HG03097 (cell line): ENCODE measurements around the gene NOLC1.
"Not testable (repeated sequence)": the region's sequence is repeated elsewhere in the genome, so short reads cannot be mapped to it uniquely, and the experiment has no call there.

Experiments used
- ATAC-seq: cut with Tn5 transposase; IDR thresholded peaks from one replicate; pipeline ENCODE4 v1.9.1; 2021; ENCODE audit not compliant: unreplicated experiment, low FRiP score

Gene NOLC1

DNA sequence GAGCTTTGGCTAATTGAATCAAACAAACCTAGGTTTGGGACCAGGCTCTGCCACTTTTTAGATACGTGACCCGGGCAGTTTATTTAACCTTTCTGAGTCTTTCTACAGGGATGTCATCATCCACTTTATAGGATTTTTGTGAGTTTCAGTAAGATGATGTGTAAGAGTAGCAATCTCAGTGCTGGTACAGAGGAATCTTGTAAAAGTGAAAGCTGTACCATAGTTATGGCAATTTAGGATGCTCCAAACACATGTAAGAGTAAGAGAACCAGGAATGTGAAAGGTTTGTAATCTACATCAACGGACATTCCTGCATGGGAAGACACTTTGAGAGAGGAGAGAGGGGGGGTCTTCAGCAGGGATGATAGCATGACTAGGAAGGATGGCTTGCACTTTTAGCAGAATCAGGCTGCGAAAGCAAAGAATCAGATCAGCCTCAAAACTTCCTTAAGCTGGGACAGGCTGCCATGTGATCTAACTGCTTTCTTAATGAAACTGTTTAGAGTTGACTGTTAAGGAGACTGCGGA, 968 bp downstream of the NOLC1 start:
- no peak for ATAC-seq

- no peak for ATAC-seq
Measured at GRCh38 chr10:102154466-102155116, 2.4 kb downstream of the NOLC1 start.

DNA sequence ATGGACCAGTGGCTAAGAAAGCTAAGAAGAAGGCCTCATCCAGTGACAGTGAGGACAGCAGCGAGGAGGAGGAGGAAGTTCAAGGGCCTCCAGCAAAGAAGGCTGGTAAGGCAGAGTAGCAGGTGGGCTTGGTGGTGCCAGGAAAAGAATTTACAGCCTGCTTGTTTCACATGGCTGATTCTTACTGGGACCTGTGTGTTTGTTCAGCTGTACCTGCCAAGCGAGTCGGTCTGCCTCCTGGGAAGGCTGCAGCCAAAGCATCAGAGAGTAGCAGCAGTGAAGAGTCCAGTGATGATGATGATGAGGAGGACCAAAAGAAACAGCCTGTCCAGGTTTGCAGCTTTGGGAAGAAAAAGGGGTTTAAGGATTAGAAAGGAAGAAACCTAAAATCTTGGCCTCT, 5.0 kb downstream of the NOLC1 start:
- ATAC-seq = no peak

DNA sequence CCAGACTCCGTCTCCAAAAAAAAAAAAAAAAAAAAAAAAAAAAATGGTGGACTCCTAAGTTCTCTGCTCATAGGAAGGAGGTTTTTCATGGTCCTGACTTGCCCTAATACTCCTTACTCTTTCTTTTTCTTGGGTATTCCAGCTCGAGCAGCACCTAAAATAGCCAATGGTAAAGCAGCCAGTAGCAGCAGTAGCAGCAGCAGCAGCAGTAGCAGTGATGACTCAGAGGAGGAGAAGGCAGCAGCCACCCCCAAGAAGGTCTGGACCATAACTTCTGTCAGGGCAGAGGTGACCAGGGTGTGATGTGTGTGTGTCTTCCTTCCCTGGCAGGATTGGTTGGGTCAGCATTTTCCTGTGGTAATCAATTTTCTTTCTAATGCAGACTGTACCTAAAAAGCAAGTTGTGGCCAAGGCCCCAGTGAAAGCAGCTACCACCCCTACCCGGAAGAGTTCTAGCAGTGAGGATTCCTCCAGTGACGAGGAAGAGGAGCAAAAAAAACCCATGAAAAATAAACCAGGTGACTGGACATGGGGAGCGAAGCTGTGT, 6.9 kb downstream of the NOLC1 start:
- no peak for ATAC-seq

GRCh38 chr10:102159831-102160230, 7.6 kb downstream of the NOLC1 start:
- ATAC-seq = no peak

GRCh38 chr10:102163342-102163989, 11.3 kb downstream of the NOLC1 start:
- no peak for ATAC-seq

GRCh38 chr10:102167861-102168260, 15.7 kb downstream of the NOLC1 start:
- ATAC-seq = no peak

DNA sequence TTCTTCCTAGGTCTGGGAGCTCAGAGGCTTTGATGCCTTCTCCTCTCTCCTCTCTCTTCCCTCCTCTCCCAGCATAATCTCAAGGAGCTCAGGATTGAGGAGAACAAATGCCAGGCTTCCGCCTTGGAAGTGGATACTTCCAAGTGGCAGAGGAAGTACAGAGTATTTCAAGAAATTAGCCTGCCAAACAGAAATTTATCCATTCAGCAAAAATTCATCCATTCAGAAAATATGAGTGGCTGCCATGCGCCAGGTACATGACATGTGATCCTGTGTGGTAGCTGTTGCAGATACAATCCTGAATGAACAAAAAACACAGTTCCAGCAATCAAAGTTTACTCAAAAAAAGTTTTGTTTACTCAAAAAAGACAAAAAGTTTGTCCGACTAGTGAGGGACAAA, 18.4 kb downstream of the NOLC1 start:
- no peak for ATAC-seq

DNA sequence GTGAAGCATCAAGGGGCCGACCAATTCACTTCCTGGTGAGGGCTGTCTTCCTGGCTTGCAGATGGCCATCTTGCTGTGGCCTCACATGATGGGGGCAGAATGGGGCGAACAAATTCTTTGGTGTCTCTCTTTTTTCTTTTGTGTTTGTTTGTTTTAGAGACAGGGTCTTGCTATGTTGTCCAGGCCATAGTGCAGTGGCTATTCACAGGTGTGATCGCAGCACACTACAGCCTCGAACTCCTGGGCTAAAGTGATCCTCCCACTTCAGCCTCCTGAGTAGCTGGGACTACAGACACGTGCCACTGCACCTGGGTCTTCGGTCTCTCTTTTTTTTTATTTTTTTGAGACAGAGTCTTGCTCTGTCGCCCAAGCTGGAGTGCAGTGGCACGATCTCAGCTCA, 20.1 kb downstream of the NOLC1 start:
- ATAC-seq = no peak

DNA sequence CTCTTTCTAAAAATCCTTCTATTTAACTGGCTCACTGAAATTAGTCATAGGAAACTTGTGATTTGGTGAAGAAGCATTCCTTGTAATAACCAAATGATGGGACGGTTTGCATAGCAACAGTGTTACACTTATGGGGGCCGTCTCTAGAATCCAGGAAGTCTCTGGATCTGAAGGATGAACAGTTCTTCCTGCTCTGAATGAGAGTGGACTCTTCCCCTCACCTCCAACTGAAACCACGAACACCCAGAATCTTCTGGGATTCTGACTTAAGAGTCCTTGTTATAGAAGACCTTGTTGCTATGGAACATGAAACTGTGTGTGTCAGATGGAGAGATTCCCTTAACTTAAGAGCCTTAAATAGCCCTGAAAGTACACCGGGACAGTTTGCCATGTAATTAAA, 23.2 kb downstream of the NOLC1 start:
- no peak for ATAC-seq

- ATAC-seq = no peak
Measured at GRCh38 chr10:102184606-102185005, 32.4 kb downstream of the NOLC1 start.

DNA sequence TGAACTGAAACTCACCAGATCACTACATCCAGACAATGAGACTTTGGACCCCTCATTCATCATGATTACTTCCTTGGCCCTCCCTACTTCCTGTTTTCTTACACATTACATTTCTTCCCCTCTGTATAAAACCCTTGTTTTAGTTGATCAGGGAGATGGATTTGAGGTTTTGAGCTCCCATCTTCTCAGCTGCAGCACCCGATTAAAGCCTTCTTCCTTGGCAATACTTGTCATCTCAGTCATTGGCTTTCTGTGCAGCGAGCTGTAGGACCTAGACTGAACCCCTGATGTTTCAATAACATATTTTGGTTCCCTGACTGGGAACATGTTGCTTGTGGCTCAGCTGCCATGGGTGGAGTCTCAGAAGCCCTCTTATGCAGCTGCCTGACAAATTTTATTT, 33.1 kb downstream of the NOLC1 start:
- no peak for ATAC-seq

- no peak for ATAC-seq
Measured at GRCh38 chr10:102185811-102186527, 33.8 kb downstream of the NOLC1 start.

DNA sequence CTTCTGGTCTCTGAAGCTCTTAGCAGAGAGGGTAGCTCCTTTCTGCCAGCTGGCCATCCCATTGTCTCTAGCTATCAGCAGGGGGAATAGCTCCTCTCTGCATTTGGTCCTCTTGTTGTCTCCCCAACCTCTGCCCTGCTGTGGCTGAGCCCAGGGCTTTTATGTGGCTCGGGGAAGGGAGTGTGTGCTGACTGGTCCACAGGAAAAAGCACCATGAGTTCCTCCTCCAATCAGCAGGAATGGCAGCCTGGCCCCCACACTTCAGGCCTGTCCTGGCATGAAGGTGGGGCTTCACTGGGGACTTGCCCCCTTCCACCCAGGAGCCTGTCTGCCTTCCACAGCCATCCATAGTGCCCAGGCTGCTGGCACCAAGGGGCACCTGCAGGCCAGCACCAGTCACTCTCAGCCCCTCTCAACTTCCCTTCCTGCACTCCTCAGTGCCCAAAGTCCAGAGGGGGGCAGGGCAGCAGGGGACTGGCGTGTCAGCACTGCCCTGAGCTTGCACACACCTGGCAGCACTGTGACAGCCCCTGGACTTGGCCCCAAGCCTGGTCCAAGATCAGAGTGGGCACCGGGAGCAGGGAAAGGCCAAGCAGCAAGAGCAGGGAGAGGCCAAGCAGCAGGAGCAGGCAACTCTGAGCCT, 36.2 kb downstream of the NOLC1 start:
- ATAC-seq = no peak

DNA sequence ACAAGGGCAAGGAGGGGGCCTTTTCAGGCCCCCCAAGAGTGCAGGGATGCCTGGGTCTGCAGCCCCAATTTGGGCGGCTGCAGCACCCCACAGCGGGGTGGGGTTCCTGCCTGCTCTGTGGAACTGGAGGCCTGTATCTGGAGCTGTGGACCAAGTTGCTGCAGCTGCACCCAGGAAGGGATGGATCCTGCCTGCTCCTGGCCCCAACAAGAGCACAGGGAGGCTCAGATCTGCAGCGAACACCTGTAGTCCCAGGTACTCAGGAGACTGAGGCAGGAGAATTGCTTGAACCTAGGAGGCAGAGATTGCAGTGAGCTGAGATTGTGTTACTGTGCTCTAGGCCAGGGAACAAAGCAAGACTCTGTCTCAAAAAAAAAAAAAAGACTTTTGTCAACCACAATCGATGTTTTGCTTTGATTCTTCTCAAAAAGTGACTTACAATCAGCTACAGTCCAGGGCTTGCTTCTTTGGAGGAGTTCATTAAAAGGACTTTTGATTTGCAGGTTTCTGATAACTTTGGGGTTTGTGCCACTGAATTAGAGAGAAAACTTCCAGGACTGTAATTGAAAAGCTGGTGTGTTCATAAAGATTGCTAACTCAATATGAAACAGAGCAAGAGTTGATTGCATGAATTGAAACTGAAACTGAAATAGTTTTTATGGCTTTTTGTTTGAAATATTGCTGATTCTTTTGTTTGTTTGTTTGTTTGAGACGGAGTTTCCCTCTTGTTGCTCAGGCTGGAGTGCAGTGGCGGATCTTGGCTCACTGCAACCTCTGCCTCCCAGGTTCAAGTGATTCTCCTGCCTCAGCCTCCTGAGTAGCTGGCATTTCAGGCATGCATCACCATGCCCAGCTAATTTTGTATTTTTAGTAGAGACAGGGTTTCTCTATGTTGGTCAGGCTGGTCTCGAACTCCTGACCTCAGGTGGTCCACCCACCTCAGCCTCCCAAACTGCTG, 37.0 kb downstream of the NOLC1 start:
- ATAC-seq = not testable (repeated sequence)

GRCh38 chr10:102191956-102192355, 39.8 kb downstream of the NOLC1 start:
- no peak for ATAC-seq

DNA sequence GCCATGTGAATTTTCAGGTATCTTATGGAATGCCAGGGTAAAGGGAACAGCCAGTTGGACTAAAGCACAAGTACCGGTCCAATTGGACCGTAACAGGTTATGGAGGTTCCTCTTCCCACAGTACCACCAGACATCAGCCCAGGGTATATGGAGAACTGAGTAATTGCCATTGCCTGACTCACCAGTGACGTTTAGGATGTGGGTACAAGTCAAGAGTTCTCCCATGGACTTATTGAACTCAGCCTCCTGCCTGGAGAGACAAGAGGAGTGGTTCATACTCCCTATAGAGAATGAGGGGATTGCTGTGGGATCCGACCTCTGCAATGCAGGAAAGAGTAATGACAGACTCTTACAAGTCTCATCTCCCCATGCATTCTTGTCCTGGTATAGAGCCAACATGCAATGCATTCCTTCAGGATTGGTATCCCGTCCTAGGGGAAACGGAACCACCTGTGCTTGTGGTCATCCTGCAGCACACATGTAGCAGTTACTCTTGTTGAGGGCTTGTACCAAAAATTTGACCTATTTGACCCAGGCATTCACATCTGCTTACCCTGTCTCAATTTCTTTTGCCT, 43.2 kb downstream of the NOLC1 start:
- no peak for ATAC-seq

GRCh38 chr10:102196893-102197292, 44.7 kb downstream of the NOLC1 start:
- ATAC-seq = no peak

GRCh38 chr10:102198027-102198426, 45.8 kb downstream of the NOLC1 start:
- no peak for ATAC-seq
